GM12878 (cell line): ENCODE data around the gene KRTAP10-10. TPM values are rescaled to one million over a fixed set of nuclear protein-coding genes. Genes with fewer than 3 reads are reported as not detected.
"Not testable (repeated sequence)": the region's sequence is repeated elsewhere in the genome, so short reads cannot be mapped to it uniquely, and the experiment has no call there.

Experiments
- ATAC-seq: fragments of 200-7000 bp; cut with Tn5 transposase; 3 replicates; pipeline ENCODE4 v1.9.1; 2020; ENCODE audit warnings: mild to moderate bottlenecking, moderate library complexity
- BruUV-seq: library from RNA; stranded (reverse); fragments of 400-500 nt; replicated peaks from 2 replicates; lab custom pipeline; 2021; lab: Mats Ljungman, UMichigan
- CTCF ChIA-PET: fragments of 300-600 bp; sonication (Branson Sonifier 250); formaldehyde crosslinking; extraction: SDS; loops from one replicate; lab custom pipeline; 2021; ENCODE audit warnings: inconsistent platforms; lab: Yijun Ruan, JAX
- POLR2A ChIA-PET: fragments of 350-600 bp; formaldehyde crosslinking; extraction: SDS; loops from one replicate; lab custom pipeline; 2021; ENCODE audit warnings: inconsistent platforms; lab: Charles Lee
- RAD21 ChIA-PET: fragments of 300-600 bp; sonication (Branson Sonifier 250); formaldehyde crosslinking; loops from one replicate; lab custom pipeline; 2023; ENCODE audit warnings: antibody characterized with exemption; ENCODE audit not compliant: unreplicated experiment; lab: Charles Lee
- SMC1A ChIA-PET: fragments of 300-600 bp; sonication (Branson Sonifier 250); formaldehyde crosslinking; loops from one replicate; lab custom pipeline; 2023; ENCODE audit not compliant: unreplicated experiment, uncharacterized antibody; lab: Charles Lee
- DNase-seq: peaks from one replicate; pipeline ENCODE4 v3.0.0-alpha.2; 2011; ENCODE audit warnings: low read depth, low spot score
- FAIRE-seq: peaks from 3 replicates; lab custom pipeline; 2011; peaks lifted over from hg19 to GRCh38; lab: Jason Lieb, UNC
- H2AFZ ChIP-seq: 2 replicates; pipeline ENCODE4 v1.6.0; 2011; ENCODE audit warnings: low read depth, low read length, control low read depth; ENCODE audit not compliant: control insufficient read depth
- H3K27ac ChIP-seq: 2 replicates; pipeline ENCODE4 v1.5.1; 2011; ENCODE audit warnings: control low read depth; ENCODE audit not compliant: control insufficient read depth, insufficient read depth
- H3K27me3 ChIP-seq, 2 experiments: replicated peaks in 1 of 2; 2 replicates each; pipeline versions ENCODE4 v1.6.0 to v1.6.1; 2011; ENCODE audit warnings: low read length in 1 of 2; ENCODE audit not compliant: control insufficient read depth in 2 of 2, insufficient read depth in 2 of 2
- H3K36me3 ChIP-seq, 2 experiments: 2 replicates each; pipeline ENCODE4 v1.5.1; 2011; ENCODE audit warnings: low read length in 1 of 2; ENCODE audit not compliant: control insufficient read depth in 2 of 2, insufficient read depth in 2 of 2
- H3K4me1 ChIP-seq: 2 replicates; pipeline ENCODE4 v1.6.1; 2011; ENCODE audit warnings: mild to moderate bottlenecking, low read length, moderate library complexity, mixed read lengths; ENCODE audit not compliant: control insufficient read depth, insufficient read depth
- H3K4me2 ChIP-seq: 2 replicates; pipeline ENCODE4 v1.6.0; 2011; ENCODE audit warnings: control low read depth; ENCODE audit not compliant: control insufficient read depth, insufficient read depth
- H3K4me3 ChIP-seq: fragments of 200-600 bp; sonication (generic); 2 replicates; pipeline ENCODE4 v1.5.1; 2016
- H3K79me2 ChIP-seq: 2 replicates; pipeline ENCODE4 v1.6.0; 2011; ENCODE audit warnings: low read length; ENCODE audit not compliant: control insufficient read depth, insufficient read depth
- H3K9ac ChIP-seq: 2 replicates; pipeline ENCODE4 v1.8.0; 2011; ENCODE audit warnings: low read length, control low read depth, mixed read lengths; ENCODE audit not compliant: control insufficient read depth, insufficient read depth
- H3K9me3 ChIP-seq: replicated peaks from 3 replicates; pipeline ENCODE4 v1.5.1; 2011; ENCODE audit warnings: mild to moderate bottlenecking, low read length; ENCODE audit not compliant: control insufficient read depth, insufficient read depth
- H4K20me1 ChIP-seq: 2 replicates; pipeline ENCODE4 v1.6.0; 2011; ENCODE audit not compliant: control insufficient read depth, insufficient read depth
- BACH1 ChIP-seq: fragments of 450-650 bp; IDR thresholded peaks from 2 replicates; pipeline ENCODE4 v1.6.1; 2017; ENCODE audit warnings: mild to moderate bottlenecking, borderline replicate concordance
- E2F8 ChIP-seq: fragments of 450-650 bp; IDR thresholded peaks from 2 replicates; pipeline ENCODE4 v1.6.1; 2018; ENCODE audit warnings: mild to moderate bottlenecking, low read depth, moderate library complexity; ENCODE audit not compliant: partially characterized antibody
- EED ChIP-seq: sonication (generic); IDR thresholded peaks from 2 replicates; pipeline ENCODE4 v1.6.1; 2016; ENCODE audit warnings: antibody characterized with exemption, low read depth
- KLF5 ChIP-seq: fragments of 450-650 bp; IDR thresholded peaks from 2 replicates; pipeline ENCODE4 v1.6.1; 2014; ENCODE audit warnings: mild to moderate bottlenecking; ENCODE audit not compliant: partially characterized antibody
- MYB ChIP-seq: fragments of 150-350 bp; IDR thresholded peaks from 2 replicates; pipeline ENCODE4 v1.6.1; 2014; ENCODE audit warnings: mild to moderate bottlenecking, low read depth, low read length, borderline replicate concordance
- RFX5 ChIP-seq: IDR thresholded peaks from 2 replicates; pipeline ENCODE4 v1.6.1; 2011; ENCODE audit warnings: low read depth, low read length, improper control_type of control experiment
- WGBS: methylation state at CpG from one replicate; pipeline ENCODE4 v1.1.6; 2016; ENCODE audit warnings: low lambda C conversion rate; ENCODE audit not compliant: insufficient replicate concordance, insufficient coverage; ENCODE audit errors: missing lambda C conversion rate; 5-methylcytosine and 5-hydroxymethylcytosine counted together
- in situ Hi-C: fragments of 300-500 bp; cut with MboI; formaldehyde crosslinking; loops from 9 replicates; pipeline ENCODE4 v1.14.3; 2018; ENCODE audit warnings: mixed read lengths
- intact Hi-C: fragments of 100-400 bp; cut with micrococcal nuclease; formaldehyde crosslinking; loops from one replicate; pipeline ENCODE4 v1.14.2; 2022; ENCODE audit not compliant: unreplicated experiment
- polyA plus RNA-seq, 11 experiments: library from polyadenylated mRNA; depleted of rRNA in 4 of 11; unstranded in 6 of 11; stranded (reverse) in 5 of 11; fragments of >200 nt; fragmentation: Nextera tagmentation in 4 of 11; fragmentation: Illumina TruSeq in 1 of 11; extraction: Ambion mirVana in 4 of 11; extraction: Trizol in 1 of 11; gene quantifications; 1 replicate in 1 of 11; 2 replicates in 10 of 11; pipeline versions ENCODE4 v1.2.1 to v1.2.3, GENCODE V29; 2011 to 2016; ENCODE audit warnings: inconsistent platforms in 2 of 11, missing spikeins in 2 of 11, low read depth in 1 of 11
- total RNA-seq, 4 experiments: library from RNA; depleted of rRNA in 3 of 4; stranded (reverse); fragments of >200 nt in 3 of 4; fragmentation: Illumina TruSeq in 1 of 4; extraction: Trizol in 1 of 4; gene quantifications; 2 replicates each; pipeline versions ENCODE4 v1.2.1 to v1.2.3, GENCODE V29; 2013 to 2021

KRTAP10-10 gene
- total and polyA plus RNA-seq, 10 of the 15 experiments (the other 5 are each of a cell fraction or from before 2014, with no cell fraction given) = not detected

- no peaks in the 10 kb centered on the region for H4K20me1 ChIP-seq
- SMC1A ChIA-PET = no interaction called here
- peaks cover 9% of the 10 kb centered on the region; the same call in 1 of the 3 replicates for H3K9me3 ChIP-seq
- POLR2A ChIA-PET = no interaction called here
- no peak overlapping the region for H2AFZ ChIP-seq
- WGBS = 5% methylated on average over 1 of the region's 1 CpG
- CTCF ChIA-PET = no interaction called here
- no TSS peak for BruUV-seq
- no peaks in the 10 kb centered on the region for H3K79me2 ChIP-seq
- no peak overlapping the region for H3K4me2 ChIP-seq
- intact Hi-C loops (no loop called here), in situ Hi-C loops (no loop called here)
- H3K9ac ChIP-seq = no peak overlapping the region
- H3K27ac ChIP-seq = no peak overlapping the region
- RAD21 ChIA-PET = no interaction called here
- DNase-seq = no peak
- no peak overlapping the region for H3K4me3 ChIP-seq
- no peaks in the 10 kb centered on the region for H3K27me3 ChIP-seq
- ATAC-seq = no peak
- H3K4me1 ChIP-seq = no peaks in the 10 kb centered on the region
- no peak for FAIRE-seq
- H3K36me3 ChIP-seq = no peaks in the 10 kb centered on the region
- TF ChIP-seq BACH1 (no peak), MYB (no peak), KLF5 (no peak), RFX5 (no peak)
Observed at GRCh38 chr21:44632067-44632466, 5.1 kb upstream of the KRTAP10-10 start.

- in situ Hi-C loops (no loop called here), intact Hi-C loops (no loop called here)
- H3K4me3 ChIP-seq = no peak overlapping the region
- no peaks in the 10 kb centered on the region for H3K36me3 ChIP-seq
- DNase-seq (no peak), FAIRE-seq (no peak), ATAC-seq (no peak)
- H3K4me2 ChIP-seq = no peak overlapping the region
- no peaks in the 10 kb centered on the region for H3K79me2 ChIP-seq
- RAD21 ChIA-PET = no interaction called here
- no peak overlapping the region for H3K9ac ChIP-seq
- H3K27me3 ChIP-seq = no peaks in the 10 kb centered on the region
- TF ChIP-seq EED = no peak
- no peak for TF ChIP-seq E2F8
- no peaks in the 10 kb centered on the region; the same call in 2 of the 3 replicates for H3K9me3 ChIP-seq
- POLR2A ChIA-PET = no interaction called here
- CTCF ChIA-PET = no interaction called here
- no peak overlapping the region for H3K27ac ChIP-seq
- 39% methylated on average over 13 of the region's 15 CpGs for WGBS
- BruUV-seq = no TSS peak
- SMC1A ChIA-PET = no interaction called here
- no peak overlapping the region for H2AFZ ChIP-seq
- H4K20me1 ChIP-seq = no peaks in the 10 kb centered on the region
- no peaks in the 10 kb centered on the region for H3K4me1 ChIP-seq
Observed at GRCh38 chr21:44636209-44637017, 743 bp upstream of the KRTAP10-10 start.

GRCh38 chr21:44637851-44638348 is 744 bp downstream of the KRTAP10-10 start:
- WGBS = 43% methylated on average over 5 of the region's 12 CpGs
- SMC1A ChIA-PET = not testable (repeated sequence)

More at GRCh38 chr21:44637851-44638348, 744 bp downstream of the KRTAP10-10 start:
- H2AFZ ChIP-seq, intact Hi-C loops, H3K9me3 ChIP-seq, H4K20me1 ChIP-seq, H3K4me2 ChIP-seq, H3K27me3 ChIP-seq, H3K4me1 ChIP-seq, CTCF ChIA-PET, H3K27ac ChIP-seq, in situ Hi-C loops, H3K9ac ChIP-seq, RAD21 ChIA-PET, ATAC-seq, H3K4me3 ChIP-seq, H3K79me2 ChIP-seq, BruUV-seq, FAIRE-seq, DNase-seq, H3K36me3 ChIP-seq, POLR2A ChIA-PET: not testable (repeated sequence)
